Activated T-helper 1 cell treated with anti-CD3 and anti-CD28 coated beads, Interleukin-12 subunit alpha, Interleukin-12 subunit beta, Interleukin-2, Interleukin-4 antibody, amounts not matched to agents 30 ng/mL and 10 ng/mL and 1 ng/mL, durations not matched to agents 14 hours and 24 hours and 36 hours (primary cell): ENCODE results near the gene METTL4. TPM values are rescaled to one million over a fixed set of nuclear protein-coding genes. Genes with fewer than 3 reads are reported as not detected.
"Not testable (repeated sequence)": the region's sequence is repeated elsewhere in the genome, so short reads cannot be mapped to it uniquely, and the experiment has no call there.

Source experiments
- DNase-seq: peaks from one replicate; pipeline ENCODE4 v3.0.0; 2021; ENCODE audit warnings: low spot score
- H3K27ac Mint-ChIP-seq: one replicate; pipeline ENCODE4 v1.8.0; 2021; ENCODE audit warnings: mild to moderate bottlenecking, mixed read lengths
- H3K27me3 Mint-ChIP-seq: one replicate; pipeline ENCODE4 v1.8.0; 2022; ENCODE audit warnings: mild to moderate bottlenecking, moderate library complexity, mixed read lengths; ENCODE audit not compliant: insufficient read depth
- H3K36me3 Mint-ChIP-seq: one replicate; pipeline ENCODE4 v1.8.0; 2021; ENCODE audit warnings: low read depth, mixed read lengths
- H3K4me1 Mint-ChIP-seq: one replicate; pipeline ENCODE4 v1.8.0; 2021; ENCODE audit warnings: low read depth, mixed read lengths
- H3K4me3 Mint-ChIP-seq: one replicate; pipeline ENCODE4 v1.8.0; 2021; ENCODE audit warnings: mild to moderate bottlenecking, moderate library complexity, mixed read lengths
- H3K9me3 Mint-ChIP-seq: one replicate; pipeline ENCODE4 v1.8.0; 2021; ENCODE audit warnings: mixed read lengths
- intact Hi-C: fragments of 100-400 bp; cut with micrococcal nuclease; formaldehyde crosslinking; loops from one replicate; pipeline ENCODE4 v1.15.1; 2024
- total RNA-seq: library from RNA; stranded (reverse); gene quantifications from 2 replicates; pipeline ENCODE4 v1.2.3, GENCODE V29; 2022

METTL4 gene
- total RNA-seq, 1 donor from 2014 or later, result 15.0 TPM

- H3K4me1 Mint-ChIP-seq, result no peaks in the 10 kb centered on the region
- no peak overlapping the region for H3K4me3 Mint-ChIP-seq
- H3K9me3 Mint-ChIP-seq, result no peaks in the 10 kb centered on the region
- intact Hi-C loops, result no loop called here
- peaks cover 8% of the 10 kb centered on the region for H3K36me3 Mint-ChIP-seq
- DNase-seq, result no peak
- H3K27ac Mint-ChIP-seq, result no peak overlapping the region
- no peaks in the 10 kb centered on the region for H3K27me3 Mint-ChIP-seq
These were observed 15.4 kb downstream of the METTL4 start for GRCh38 chr18:2555895-2556294.

GRCh38 chr18:2554696-2555095, 16.6 kb downstream of the METTL4 start:
- intact Hi-C loops, result no loop called here
- H3K4me1 Mint-ChIP-seq, result no peaks in the 10 kb centered on the region
- H3K27me3 Mint-ChIP-seq, result no peaks in the 10 kb centered on the region
- no peak overlapping the region for H3K4me3 Mint-ChIP-seq
- no peak for DNase-seq
- H3K9me3 Mint-ChIP-seq, result no peaks in the 10 kb centered on the region
- no peak overlapping the region for H3K27ac Mint-ChIP-seq
- H3K36me3 Mint-ChIP-seq, result peaks cover 12% of the 10 kb centered on the region

- DNase-seq, result no peak
- Mint-ChIP-seq H3K27me3 (no peaks in the 10 kb centered on the region), H3K9me3 (no peaks in the 10 kb centered on the region), H3K36me3 (peaks cover 12% of the 10 kb centered on the region), H3K27ac (no peak overlapping the region), H3K4me1 (peaks cover 5% of the 10 kb centered on the region), H3K4me3 (no peak overlapping the region)
- intact Hi-C loops, result no loop called here
These were observed 19.9 kb downstream of the METTL4 start for GRCh38 chr18:2551425-2551824.

- Mint-ChIP-seq H3K4me1 (peaks cover 5% of the 10 kb centered on the region), H3K36me3 (peaks cover 12% of the 10 kb centered on the region), H3K27ac (no peak overlapping the region), H3K4me3 (no peak overlapping the region), H3K9me3 (no peaks in the 10 kb centered on the region), H3K27me3 (no peaks in the 10 kb centered on the region)
- intact Hi-C loops, result no loop called here
- DNase-seq, result no peak
These were observed 21.8 kb downstream of the METTL4 start for GRCh38 chr18:2549462-2549861.

GRCh38 chr18:2547477-2548087, 23.7 kb downstream of the METTL4 start:
- H3K27me3 Mint-ChIP-seq, result no peaks in the 10 kb centered on the region
- no peak overlapping the region for H3K27ac Mint-ChIP-seq
- peaks cover 11% of the 10 kb centered on the region for H3K36me3 Mint-ChIP-seq
- H3K9me3 Mint-ChIP-seq, result no peaks in the 10 kb centered on the region
- intact Hi-C loops, result loop anchor here (1.0 kb wide), 1 partner anchor 210 kb away; no protein-coding TSS in a partner anchor
- no peak overlapping the region for H3K4me3 Mint-ChIP-seq
- no peak for DNase-seq
- peaks cover 5% of the 10 kb centered on the region for H3K4me1 Mint-ChIP-seq

GRCh38 chr18:2545155-2545554, 26.1 kb downstream of the METTL4 start:
- Mint-ChIP-seq H3K27me3 (no peaks in the 10 kb centered on the region), H3K27ac (no peak overlapping the region), H3K4me1 (peaks cover 5% of the 10 kb centered on the region), H3K9me3 (no peaks in the 10 kb centered on the region), H3K36me3 (peaks cover 2% of the 10 kb centered on the region), H3K4me3 (no peak overlapping the region)
- intact Hi-C loops, result no loop called here
- DNase-seq, result no peak

- H3K4me1 Mint-ChIP-seq, H3K27ac Mint-ChIP-seq, H3K27me3 Mint-ChIP-seq, DNase-seq, H3K36me3 Mint-ChIP-seq, H3K4me3 Mint-ChIP-seq, H3K9me3 Mint-ChIP-seq: not testable (repeated sequence)
- intact Hi-C loops, result loop anchor here (1.0 to 2.0 kb wide), 2 partner anchors 205 to 1677 kb away; no protein-coding TSS in a partner anchor
These were observed 29.3 kb downstream of the METTL4 start for GRCh38 chr18:2541925-2542563.

- intact Hi-C loops, result no loop called here
- no peaks in the 10 kb centered on the region for H3K4me1 Mint-ChIP-seq
- H3K27ac Mint-ChIP-seq, result no peak overlapping the region
- DNase-seq, result no peak
- no peaks in the 10 kb centered on the region for H3K27me3 Mint-ChIP-seq
- no peaks in the 10 kb centered on the region for H3K9me3 Mint-ChIP-seq
- H3K36me3 Mint-ChIP-seq, result peaks cover 14% of the 10 kb centered on the region
- H3K4me3 Mint-ChIP-seq, result no peak overlapping the region
These were observed 30.7 kb downstream of the METTL4 start for GRCh38 chr18:2540575-2540974.

- H3K4me1 Mint-ChIP-seq, result no peaks in the 10 kb centered on the region
- no peaks in the 10 kb centered on the region for H3K27me3 Mint-ChIP-seq
- peaks cover 23% of the 10 kb centered on the region for H3K36me3 Mint-ChIP-seq
- no peak for DNase-seq
- no peak overlapping the region for H3K27ac Mint-ChIP-seq
- intact Hi-C loops, result no loop called here
- H3K9me3 Mint-ChIP-seq, result no peaks in the 10 kb centered on the region
- no peak overlapping the region for H3K4me3 Mint-ChIP-seq
These were observed 32.5 kb downstream of the METTL4 start for GRCh38 chr18:2538844-2539243.

- H3K27me3 Mint-ChIP-seq, result no peaks in the 10 kb centered on the region
- no peaks in the 10 kb centered on the region for H3K4me1 Mint-ChIP-seq
- no peak overlapping the region for H3K27ac Mint-ChIP-seq
- intact Hi-C loops, result no loop called here
- no peak for DNase-seq
- H3K36me3 Mint-ChIP-seq, result peaks cover 23% of the 10 kb centered on the region
- no peak overlapping the region for H3K4me3 Mint-ChIP-seq
- H3K9me3 Mint-ChIP-seq, result no peaks in the 10 kb centered on the region
These were observed 33.1 kb downstream of the METTL4 start for GRCh38 chr18:2538236-2538635.

- Mint-ChIP-seq H3K27ac (no peak overlapping the region), H3K4me3 (no peak overlapping the region), H3K36me3 (peaks cover 23% of the 10 kb centered on the region), H3K9me3 (no peaks in the 10 kb centered on the region), H3K4me1 (no peaks in the 10 kb centered on the region), H3K27me3 (no peaks in the 10 kb centered on the region)
- intact Hi-C loops, result no loop called here
- DNase-seq, result no peak
These were observed 34.0 kb downstream of the METTL4 start for GRCh38 chr18:2537296-2537695.

GRCh38 chr18:2536493-2536892, 34.8 kb downstream of the METTL4 start:
- DNase-seq, result no peak
- Mint-ChIP-seq H3K4me1 (no peaks in the 10 kb centered on the region), H3K27ac (no peak overlapping the region), H3K27me3 (no peaks in the 10 kb centered on the region), H3K9me3 (no peaks in the 10 kb centered on the region), H3K4me3 (no peak overlapping the region), H3K36me3 (peaks cover 23% of the 10 kb centered on the region)
- intact Hi-C loops, result no loop called here

- H3K4me3 Mint-ChIP-seq, result no peak overlapping the region
- no peaks in the 10 kb centered on the region for H3K9me3 Mint-ChIP-seq
- no peak for DNase-seq
- no peaks in the 10 kb centered on the region for H3K4me1 Mint-ChIP-seq
- no peaks in the 10 kb centered on the region for H3K27me3 Mint-ChIP-seq
- H3K27ac Mint-ChIP-seq, result no peak overlapping the region
- H3K36me3 Mint-ChIP-seq, result peaks cover 23% of the 10 kb centered on the region
- intact Hi-C loops, result no loop called here
These were observed 35.2 kb downstream of the METTL4 start for GRCh38 chr18:2536063-2536462.
